NT2/D1 (cell line): ENCODE results near the gene JPH4.

Source experiments
- SUZ12 ChIP-seq: IDR thresholded peaks from 2 replicates; pipeline ENCODE4 v1.6.1; 2011; ENCODE audit not compliant: insufficient read length, insufficient read depth; ENCODE audit errors: extremely low read depth
- YY1 ChIP-seq: IDR thresholded peaks from 2 replicates; pipeline ENCODE4 v1.6.1; 2011; ENCODE audit not compliant: insufficient read length, insufficient read depth

- no peak for TF ChIP-seq SUZ12
- no peak for TF ChIP-seq YY1
These were observed 33.8 kb downstream of the JPH4 start for GRCh38 chr14:23544511-23545447.
